ENCODE measurements around the gene POSTN.

DNA sequence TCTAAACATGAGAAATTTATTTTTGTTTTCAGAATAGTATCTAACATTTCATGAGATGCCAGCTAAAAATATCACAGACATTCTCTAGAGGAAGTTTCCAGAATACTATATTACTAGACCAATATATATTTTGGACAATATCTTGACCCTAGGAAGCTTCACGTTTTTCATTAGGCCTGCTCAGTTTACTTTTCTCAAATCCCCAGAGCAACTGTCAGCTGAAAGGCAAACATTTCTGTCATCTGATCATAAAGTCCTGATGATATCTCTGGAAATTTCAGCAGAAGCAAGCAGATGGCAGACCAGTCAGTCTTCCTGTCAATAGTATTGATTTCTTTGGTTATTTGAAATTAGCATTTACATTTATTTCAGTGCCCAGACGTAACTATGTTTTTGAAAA is 4.0 kb downstream of the POSTN start:
- no peak for TF ChIP-seq CTCF (optimal IDR thresholded peaks at IDR 0.05 in 1 of 3, IDR thresholded peaks at IDR 0.05 in 1 of 3, conservative IDR thresholded peaks at IDR 0.05 in 1 of 3; ENCODE audit: extremely low read depth in 1 of 3, insufficient read depth in 2 of 3, low read length in 3 of 3)
- no peak for TF ChIP-seq EZH2 (IDR thresholded peaks at IDR 0.05; ENCODE audit: low read length)

Data from keratinocyte (primary cell).